HEK293T (cell line): Measurements from ENCODE around the gene CIBAR2.

Experiments
- CTCF ChIA-PET: fragments of 350-600 bp; formaldehyde crosslinking; extraction: SDS; loops from one replicate; lab custom pipeline; 2021; ENCODE audit warnings: antibody characterized with exemption, inconsistent platforms; lab: Yijun Ruan, JAX
- POLR2A ChIA-PET: fragments of 350-600 bp; formaldehyde crosslinking; extraction: SDS; loops from one replicate; lab custom pipeline; 2020; ENCODE audit warnings: antibody characterized with exemption, inconsistent platforms; lab: Yijun Ruan, JAX
- DNase-seq: peaks from one replicate; pipeline ENCODE4 v3.0.0; 2012; ENCODE audit warnings: mixed read lengths; ENCODE audit errors: extremely low spot score
- ARNT ChIP-seq: fragments of 450-650 bp; IDR thresholded peaks from 2 replicates; pipeline ENCODE4 v1.6.1; 2017; ENCODE audit warnings: mild to moderate bottlenecking
- BHLHE40 ChIP-seq: fragments of 450-650 bp; IDR thresholded peaks from 2 replicates; pipeline ENCODE4 v1.6.1; 2016; ENCODE audit warnings: mild to moderate bottlenecking, moderate library complexity, borderline replicate concordance
- CTBP1 ChIP-seq: fragments of 450-650 bp; IDR thresholded peaks from 2 replicates; pipeline ENCODE4 v1.6.1; 2016; ENCODE audit warnings: borderline replicate concordance
- ELF4 ChIP-seq: fragments of 450-650 bp; IDR thresholded peaks from 2 replicates; pipeline ENCODE4 v1.6.1; 2017; ENCODE audit warnings: antibody characterized with exemption
- FOXA1 ChIP-seq: fragments of 450-650 bp; IDR thresholded peaks from 2 replicates; pipeline ENCODE4 v1.6.1; 2016; ENCODE audit warnings: mild to moderate bottlenecking
- FOXK2 ChIP-seq: fragments of 450-650 bp; IDR thresholded peaks from 2 replicates; pipeline ENCODE4 v1.6.1; 2016; ENCODE audit warnings: mild to moderate bottlenecking
- FOXM1 ChIP-seq: fragments of 450-650 bp; IDR thresholded peaks from 2 replicates; pipeline ENCODE4 v1.6.1; 2017; ENCODE audit warnings: mild to moderate bottlenecking, borderline replicate concordance
- HDGF ChIP-seq: fragments of 450-650 bp; IDR thresholded peaks from 2 replicates; pipeline ENCODE4 v1.6.1; 2017; ENCODE audit warnings: antibody characterized with exemption, borderline replicate concordance
- L3MBTL2 ChIP-seq: fragments of 450-650 bp; conservative IDR thresholded peaks from 2 replicates; pipeline ENCODE4 v1.6.1; 2016; ENCODE audit warnings: mild to moderate bottlenecking
- LEF1 ChIP-seq: fragments of 450-650 bp; IDR thresholded peaks from 2 replicates; pipeline ENCODE4 v1.6.1; 2017; ENCODE audit warnings: mild to moderate bottlenecking, borderline replicate concordance
- NFRKB ChIP-seq: fragments of 450-650 bp; IDR thresholded peaks from 2 replicates; pipeline ENCODE4 v1.6.1; 2016; ENCODE audit warnings: mild to moderate bottlenecking, moderate library complexity
- PKNOX1 ChIP-seq: fragments of 450-650 bp; IDR thresholded peaks from 2 replicates; pipeline ENCODE4 v1.6.1; 2016
- SP1 ChIP-seq: fragments of 450-650 bp; IDR thresholded peaks from 2 replicates; pipeline ENCODE4 v1.6.1; 2017
- SUZ12 ChIP-seq: fragments of 450-650 bp; IDR thresholded peaks from 2 replicates; pipeline ENCODE4 v1.6.1; 2016; ENCODE audit warnings: mild to moderate bottlenecking
- TARDBP ChIP-seq: fragments of 450-650 bp; IDR thresholded peaks from 2 replicates; pipeline ENCODE4 v1.6.1; 2016
- ZNF384 ChIP-seq: fragments of 450-650 bp; IDR thresholded peaks from 2 replicates; pipeline ENCODE4 v1.6.1; 2016

The CIBAR2 gene

GRCh38 chr16:85104821-85105391, 7.4 kb downstream of the CIBAR2 start:
- no peak for DNase-seq
- POLR2A ChIA-PET, result interaction anchor here (1.0 kb wide), 1 partner anchor 10 kb away, joined by 3 read pairs; no protein-coding TSS in a partner anchor
- TF ChIP-seq SP1 (no peak), ELF4 (no peak), BHLHE40 (no peak), LEF1 (no peak), FOXK2 (no peak), ARNT (no peak), SUZ12 (no peak), HDGF (no peak), FOXA1 (no peak), FOXM1 (no peak), PKNOX1 (no peak), TARDBP (no peak), NFRKB (no peak), ZNF384 (no peak), L3MBTL2 (no peak), CTBP1 (no peak)
- CTCF ChIA-PET, result interaction anchor here (0.6 to 1.5 kb wide), 2 partner anchors 10 to 553 kb away, joined by 5 to 7 read pairs; no protein-coding TSS in a partner anchor

DNA sequence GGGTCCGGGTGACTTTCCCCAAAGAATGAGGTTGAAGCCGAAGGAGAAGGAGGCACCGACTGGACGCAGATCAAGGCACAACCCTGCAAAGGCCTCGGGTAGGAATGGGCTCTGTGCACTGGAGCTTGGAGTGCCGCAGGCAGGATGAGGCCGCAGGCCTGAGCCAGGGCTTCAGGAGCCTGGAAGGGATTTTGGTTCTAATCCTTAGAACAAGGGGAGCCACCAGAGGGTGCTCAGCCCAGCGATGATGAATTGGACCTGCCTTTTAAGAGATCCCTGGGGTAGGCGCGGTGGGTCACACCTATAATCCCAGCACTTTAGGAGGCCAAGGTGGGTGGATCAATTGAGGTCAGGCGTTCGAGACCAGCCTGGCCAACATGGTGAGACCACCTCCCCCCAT, 8.1 kb downstream of the CIBAR2 start:
- ChIA-PET POLR2A (interaction anchor here (1.0 kb wide), 1 partner anchor 10 kb away, joined by 3 read pairs; no protein-coding TSS in a partner anchor), CTCF (interaction anchor here (0.6 to 1.5 kb wide), 2 partner anchors 11 to 552 kb away, joined by 5 to 7 read pairs; no protein-coding TSS in a partner anchor)
- no peak for DNase-seq
- no peak for TF ChIP-seq ELF4
- no peak for TF ChIP-seq NFRKB
- TF ChIP-seq TARDBP, result no peak

GRCh38 chr16:85103114-85104079, 8.9 kb downstream of the CIBAR2 start:
- DNase-seq, result no peak
- POLR2A ChIA-PET, result no interaction called here
- TF ChIP-seq ELF4, result no peak
- no peak for TF ChIP-seq TARDBP
- no peak for TF ChIP-seq LEF1
- TF ChIP-seq FOXK2, result no peak
- TF ChIP-seq NFRKB, result no peak
- TF ChIP-seq CTBP1, result no peak
- no peak for TF ChIP-seq BHLHE40
- TF ChIP-seq ARNT, result no peak
- TF ChIP-seq SP1, result no peak
- no peak for TF ChIP-seq ZNF384
- TF ChIP-seq HDGF, result no peak
- TF ChIP-seq L3MBTL2, result no peak
- no peak for TF ChIP-seq FOXA1
- TF ChIP-seq SUZ12, result no peak
- TF ChIP-seq FOXM1, result no peak
- TF ChIP-seq PKNOX1, result no peak
- CTCF ChIA-PET, result interaction anchor here (1.1 kb wide), 1 partner anchor 11 kb away, joined by 7 read pairs; no protein-coding TSS in a partner anchor

DNA sequence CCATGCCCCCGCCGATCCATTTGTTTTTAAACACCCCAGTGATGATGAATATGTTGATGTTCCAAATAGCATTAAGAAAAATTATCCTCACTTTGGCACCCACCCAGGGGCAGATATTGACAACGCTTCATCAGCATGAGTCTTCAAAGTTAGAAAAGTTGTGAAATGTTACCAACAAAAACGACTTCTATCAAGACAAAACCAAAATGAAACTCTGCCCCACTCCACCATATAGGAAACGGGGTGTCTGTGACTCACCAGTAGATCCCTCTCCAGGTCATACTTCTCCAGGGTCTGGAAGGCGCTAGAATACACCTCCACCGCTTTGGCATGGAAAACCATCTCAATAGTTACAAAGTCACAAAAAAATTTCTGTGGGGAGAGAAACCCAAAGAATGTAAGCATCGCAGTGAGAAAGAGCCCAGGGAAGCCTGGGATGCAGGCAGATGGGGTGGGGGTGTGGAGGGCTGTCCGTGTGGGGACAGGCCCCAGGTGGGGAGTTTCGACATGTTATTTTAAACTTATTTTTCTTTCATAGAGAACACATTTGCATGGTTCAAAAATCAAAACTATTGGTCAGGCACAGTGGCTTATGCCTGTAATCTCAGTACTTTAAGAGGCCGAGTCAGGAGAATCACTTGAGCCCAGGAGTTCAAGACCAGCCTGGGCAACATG, 10.2 kb downstream of the CIBAR2 start:
- CTCF ChIA-PET, result no interaction called here
- DNase-seq, result no peak

More for the DNA sequence above, 10.2 kb downstream of the CIBAR2 start:
- TF ChIP-seq NFRKB, result no peak
- TF ChIP-seq BHLHE40, result no peak
- TF ChIP-seq PKNOX1, result no peak
- no peak for TF ChIP-seq FOXA1
- TF ChIP-seq ARNT, result no peak
- TF ChIP-seq LEF1, result no peak
- no peak for TF ChIP-seq FOXM1
- no peak for TF ChIP-seq CTBP1
- no peak for TF ChIP-seq L3MBTL2
- TF ChIP-seq HDGF, result no peak
- TF ChIP-seq ELF4, result no peak
- no peak for TF ChIP-seq SUZ12
- no peak for TF ChIP-seq ZNF384
- TF ChIP-seq TARDBP, result no peak
- TF ChIP-seq FOXK2, result no peak
- TF ChIP-seq SP1, result no peak
- POLR2A ChIA-PET, result no interaction called here
